ENCODE data around the gene APLNR. TPM values are rescaled to one million over a fixed set of nuclear protein-coding genes. Genes with fewer than 3 reads are reported as not detected.

APLNR gene
- total RNA-seq, 2 experiments from 2014 or later: not detected

GRCh38 chr11:57192316-57192715 lies 44.7 kb downstream of the APLNR start:
- no peak overlapping the region for H3K4me3 ChIP-seq (ENCODE audit: low read length)
- intact Hi-C loops (cut with DNase I, micrococcal nuclease): no loop called here
- CTCF ChIA-PET: no interaction called here

GRCh38 chr11:57191311-57192219 lies 45.5 kb downstream of the APLNR start:
- Mint-ChIP-seq H3K36me3 (ENCODE audit: low read depth) (no peaks in the 10 kb centered on the region), H3K4me1 (ENCODE audit: low read depth) (no peaks in the 10 kb centered on the region), H3K9me3 (peaks cover 2% of the 10 kb centered on the region), H3K27ac (no peak overlapping the region), H3K27me3 (peaks cover 25% of the 10 kb centered on the region), H3K4me3 (no peak overlapping the region)
- ATAC-seq (ENCODE audit: poor library complexity) (no peak), DNase-seq (no peak)
- Histone ChIP-seq H3K4me3 (ENCODE audit: low read length) (no peak overlapping the region), H3K27ac (ENCODE audit: low read depth in 1 of 2, low read length in 2 of 2) (no peak overlapping the region), H3K36me3 (ENCODE audit: insufficient read depth, low read length) (no peaks in the 10 kb centered on the region), H3K27me3 (ENCODE audit: control insufficient read depth in 1 of 2, insufficient read depth in 2 of 2, low read length in 2 of 2) (peaks cover 0 to 4% of the 10 kb centered on the region in 2 experiments), H3K4me1 (ENCODE audit: insufficient read depth, low read length) (no peaks in the 10 kb centered on the region), H3K9me3 (ENCODE audit: control insufficient read depth in 1 of 2, insufficient read depth in 1 of 2, low read length in 2 of 2) (no peaks in the 10 kb centered on the region)
- ChIA-PET POLR2A (no interaction called here), CTCF (no interaction called here)
- intact Hi-C loops (cut with DNase I, micrococcal nuclease): no loop called here
- no peak for TF ChIP-seq CTCF (IDR thresholded peaks at IDR 0.05)

More at GRCh38 chr11:57192316-57192715, 44.7 kb downstream of the APLNR start:
- no peak for DNase-seq
- Mint-ChIP-seq H3K27ac (no peak overlapping the region), H3K9me3 (peaks cover 2% of the 10 kb centered on the region), H3K36me3 (ENCODE audit: low read depth) (no peaks in the 10 kb centered on the region), H3K4me1 (ENCODE audit: low read depth) (no peaks in the 10 kb centered on the region), H3K4me3 (no peak overlapping the region), H3K27me3 (peaks cover 25% of the 10 kb centered on the region)
- no peaks in the 10 kb centered on the region for H3K9me3 ChIP-seq (ENCODE audit: control insufficient read depth in 1 of 2, insufficient read depth in 1 of 2, low read length in 2 of 2)
- peaks cover 0 to 4% of the 10 kb centered on the region in 2 experiments for H3K27me3 ChIP-seq (ENCODE audit: control insufficient read depth in 1 of 2, insufficient read depth in 2 of 2, low read length in 2 of 2)
- POLR2A ChIA-PET: no interaction called here
- no peak overlapping the region for H3K27ac ChIP-seq (ENCODE audit: low read depth in 1 of 2, low read length in 2 of 2)
- ATAC-seq (ENCODE audit: poor library complexity): no peak
- TF ChIP-seq CTCF (IDR thresholded peaks at IDR 0.05): no peak
- no peaks in the 10 kb centered on the region for H3K4me1 ChIP-seq (ENCODE audit: insufficient read depth, low read length)
- H3K36me3 ChIP-seq (ENCODE audit: insufficient read depth, low read length): no peaks in the 10 kb centered on the region

GRCh38 chr11:57190548-57190947 lies 46.5 kb downstream of the APLNR start:
- Histone ChIP-seq H3K27ac (ENCODE audit: low read depth in 1 of 2, low read length in 2 of 2) (no peak overlapping the region), H3K9me3 (ENCODE audit: control insufficient read depth in 1 of 2, insufficient read depth in 1 of 2, low read length in 2 of 2) (no peaks in the 10 kb centered on the region), H3K27me3 (ENCODE audit: control insufficient read depth in 1 of 2, insufficient read depth in 2 of 2, low read length in 2 of 2) (peaks cover 0 to 2% of the 10 kb centered on the region in 2 experiments), H3K36me3 (ENCODE audit: insufficient read depth, low read length) (no peaks in the 10 kb centered on the region), H3K4me1 (ENCODE audit: insufficient read depth, low read length) (no peaks in the 10 kb centered on the region), H3K4me3 (ENCODE audit: low read length) (no peak overlapping the region)
- no peaks in the 10 kb centered on the region for H3K36me3 Mint-ChIP-seq (ENCODE audit: low read depth)
- ChIA-PET POLR2A (no interaction called here), CTCF (no interaction called here)
- no peak for ATAC-seq (ENCODE audit: poor library complexity)
- peaks cover 2% of the 10 kb centered on the region for H3K9me3 Mint-ChIP-seq
- H3K4me3 Mint-ChIP-seq: no peak overlapping the region
- H3K27ac Mint-ChIP-seq: no peak overlapping the region
- no peak for DNase-seq
- intact Hi-C loops (cut with DNase I, micrococcal nuclease): no loop called here
- TF ChIP-seq CTCF (IDR thresholded peaks at IDR 0.05): no peak
- peaks cover 25% of the 10 kb centered on the region for H3K27me3 Mint-ChIP-seq
- no peaks in the 10 kb centered on the region for H3K4me1 Mint-ChIP-seq (ENCODE audit: low read depth)

Other genes starting within 250 kb of the APLNR start
- not detected for gene OR5AK2, start 248.3 kb downstream of the APLNR start, total RNA-seq
- not detected for gene LRRC55, start 55.3 kb downstream of the APLNR start, total RNA-seq
- 10 to 100 TPM; 12.9 to 13.2 TPM for gene TNKS1BP1, start 87.7 kb upstream of the APLNR start, total RNA-seq
- gene SSRP1, start 98.6 kb upstream of the APLNR start, total RNA-seq: 10 to 100 TPM; 36.7 to 41.2 TPM
- not detected for gene P2RX3, start 101.1 kb upstream of the APLNR start, total RNA-seq
- gene PRG3, start 143.9 kb upstream of the APLNR start, total RNA-seq: not detected
- 1 to 10 TPM in 1 of 2 experiments, under 1 TPM in 1; 0.53 to 1.1 TPM for gene PRG2, start 153.4 kb upstream of the APLNR start, total RNA-seq
- 1 to 10 TPM; 6.9 to 7.3 TPM for gene SLC43A3, start 189.9 kb upstream of the APLNR start, total RNA-seq
- gene RTN4RL2, start 223.3 kb upstream of the APLNR start, total RNA-seq: under 1 TPM; 0.17 to 0.19 TPM